ENCODE data around the gene ZXDB. TPM values are rescaled to one million over a fixed set of nuclear protein-coding genes. Genes with fewer than 3 reads are reported as not detected.
"Not testable (repeated sequence)": the region's sequence is repeated elsewhere in the genome, so short reads cannot be mapped to it uniquely, and the experiment has no call there.

Gene ZXDB
- total and polyA plus RNA-seq, 3 donors from 2014 or later: 3.6 to 7.6 (median 6.9) TPM

- DNase-seq: no peak
- whole genome bisulfite sequencing, 2 donors: 80 to 100% methylated on average over 1 to 4 of the region's 4 CpGs
- no peaks in the 10 kb centered on the region for H3K27me3 ChIP-seq
- TF ChIP-seq POLR2A (IDR thresholded peaks at IDR 0.05): no peak
- TF ChIP-seq CTCF (IDR thresholded peaks at IDR 0.05): no peak
- H3K27ac ChIP-seq: no peak overlapping the region
- no peaks in the 10 kb centered on the region for H3K9me3 ChIP-seq
- intact Hi-C loops (cut with DNase I; ENCODE audit: low total_unique reads): no loop called here
- no peaks in the 10 kb centered on the region for H3K36me3 ChIP-seq (ENCODE audit: low read depth, missing control alignments)
- H3K4me3 ChIP-seq: no peak overlapping the region
- H3K4me1 ChIP-seq: no peaks in the 10 kb centered on the region
Observed at GRCh38 chrX:57586360-57586759, 5.5 kb upstream of the ZXDB start.

DNA sequence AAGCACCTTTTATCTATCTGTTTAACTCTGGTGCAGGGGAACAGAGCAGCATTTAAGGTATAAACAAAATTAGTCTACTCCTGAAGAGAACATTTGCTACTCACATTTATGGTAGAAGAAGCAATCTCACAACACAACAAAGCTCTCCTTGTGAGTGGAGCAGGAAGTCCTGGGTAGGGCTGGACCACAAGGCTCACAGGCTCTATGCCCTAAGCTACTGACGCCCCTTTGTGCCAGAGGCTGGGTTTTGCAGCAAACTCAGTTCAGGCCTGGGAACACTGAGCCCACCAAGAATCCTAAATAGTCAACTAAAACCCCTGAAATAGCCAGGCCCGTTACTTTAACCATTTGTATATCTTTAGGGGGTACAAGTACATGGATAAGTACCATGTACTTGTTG is 4.7 kb upstream of the ZXDB start:
- H3K4me1 ChIP-seq: no peaks in the 10 kb centered on the region
- H3K36me3 ChIP-seq (ENCODE audit: low read depth, missing control alignments): no peaks in the 10 kb centered on the region
- 82% methylated on average over 2 of the region's 2 CpGs; no CpG with 5 or more reads in 1 of the 2 donors for WGBS, 2 donors
- no peak overlapping the region for H3K27ac ChIP-seq
- no peaks in the 10 kb centered on the region for H3K9me3 ChIP-seq
- H3K4me3 ChIP-seq: no peak overlapping the region
- no peak for DNase-seq
- intact Hi-C loops (cut with DNase I; ENCODE audit: low total_unique reads): no loop called here
- TF ChIP-seq POLR2A (IDR thresholded peaks at IDR 0.05) (no peak), CTCF (IDR thresholded peaks at IDR 0.05) (no peak)
- H3K27me3 ChIP-seq: no peaks in the 10 kb centered on the region

GRCh38 chrX:57587607-57588006 is 4.2 kb upstream of the ZXDB start:
- no peak for DNase-seq
- no peaks in the 10 kb centered on the region for H3K9me3 ChIP-seq
- no peak overlapping the region for H3K27ac ChIP-seq
- intact Hi-C loops (cut with DNase I; ENCODE audit: low total_unique reads): no loop called here
- TF ChIP-seq POLR2A (IDR thresholded peaks at IDR 0.05): no peak
- TF ChIP-seq CTCF (IDR thresholded peaks at IDR 0.05): no peak
- H3K36me3 ChIP-seq (ENCODE audit: low read depth, missing control alignments): no peaks in the 10 kb centered on the region
- H3K27me3 ChIP-seq: no peaks in the 10 kb centered on the region
- 91 to 97% methylated on average over 1 to 2 of the region's 2 CpGs for WGBS, 2 donors
- H3K4me3 ChIP-seq: no peak overlapping the region
- H3K4me1 ChIP-seq: no peaks in the 10 kb centered on the region

GRCh38 chrX:57592160-57592893 is 516 bp downstream of the ZXDB start:
- H3K9me3 ChIP-seq; H3K27me3 ChIP-seq; intact Hi-C loops (cut with DNase I; ENCODE audit: low total_unique reads); H3K36me3 ChIP-seq (ENCODE audit: low read depth, missing control alignments); H3K4me1 ChIP-seq: not testable (repeated sequence)
- peak; percentile 17 for DNase-seq
- Histone ChIP-seq H3K27ac (peak overlapping the region; percentile 89 to 93), H3K4me3 (peak overlapping the region; percentile 44 to 69)
- 0% methylated on average over 6 of the region's 84 CpGs; no CpG with 5 or more reads in 1 of the 2 donors for WGBS, 2 donors

DNA sequence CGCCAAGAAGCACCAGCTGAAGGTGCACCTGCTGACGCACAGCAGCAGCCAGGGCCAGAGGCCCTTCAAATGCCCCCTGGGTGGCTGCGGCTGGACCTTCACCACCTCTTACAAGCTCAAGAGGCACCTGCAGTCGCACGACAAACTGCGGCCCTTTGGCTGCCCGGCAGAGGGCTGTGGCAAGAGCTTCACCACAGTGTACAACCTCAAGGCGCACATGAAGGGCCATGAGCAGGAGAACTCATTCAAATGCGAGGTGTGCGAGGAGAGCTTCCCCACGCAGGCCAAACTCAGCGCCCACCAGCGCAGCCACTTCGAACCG is 1.0 kb downstream of the ZXDB start:
- H3K4me1 ChIP-seq; H3K9me3 ChIP-seq; H3K27me3 ChIP-seq; intact Hi-C loops (cut with DNase I; ENCODE audit: low total_unique reads); H3K36me3 ChIP-seq (ENCODE audit: low read depth, missing control alignments): not testable (repeated sequence)
- WGBS, 2 donors: 27 to 39% methylated on average over 3 to 10 of the region's 15 CpGs
- peak; percentile 28 for DNase-seq
- peak overlapping the region; percentile 89 to 93 for H3K27ac ChIP-seq
- peak overlapping the region; percentile 44 to 69 for H3K4me3 ChIP-seq

GRCh38 chrX:57595381-57595811 is 3.6 kb downstream of the ZXDB start:
- H3K4me3 ChIP-seq: no peak overlapping the region
- no peak for TF ChIP-seq POLR2A (IDR thresholded peaks at IDR 0.05)
- TF ChIP-seq CTCF (IDR thresholded peaks at IDR 0.05): no peak
- DNase-seq: peak; percentile 22

More at GRCh38 chrX:57595381-57595811, 3.6 kb downstream of the ZXDB start:
- WGBS, 2 donors: 30 to 68% methylated on average over 1 of the region's 1 CpG
- Histone ChIP-seq H3K27ac (no peak overlapping the region), H3K4me1 (peaks cover 3% of the 10 kb centered on the region), H3K27me3 (no peaks in the 10 kb centered on the region), H3K36me3 (ENCODE audit: low read depth, missing control alignments) (no peaks in the 10 kb centered on the region), H3K9me3 (no peaks in the 10 kb centered on the region)
- intact Hi-C loops (cut with DNase I; ENCODE audit: low total_unique reads): no loop called here

All from testis (tissue), 3 donors.